ENCODE measurements around the gene DLGAP4. TPM values are rescaled to one million over a fixed set of nuclear protein-coding genes. Genes with fewer than 3 reads are reported as not detected.

Gene DLGAP4
- polyA plus RNA-seq, 2 of the 4 experiments (the other 2 are of a cell fraction) = 11.9 to 36.7 TPM

GRCh38 chr20:36279362-36279761, 26.8 kb upstream of the DLGAP4 start:
- Histone ChIP-seq H3K4me1 (no peaks in the 10 kb centered on the region), H3K9me3 (no peaks in the 10 kb centered on the region), H3K4me2 (no peak overlapping the region), H3K27ac (no peak overlapping the region), H3K4me3 (no peak overlapping the region)
- 49% methylated on average over 5 of the region's 5 CpGs for WGBS (ENCODE audit: missing lambda C conversion rate)
- no peak for ATAC-seq
- no peak for DNase-seq (ENCODE audit: low read depth in 1 of 2, low spot score in 1 of 2)
- TF ChIP-seq USF2 (IDR thresholded peaks at IDR 0.05) (no peak), NR3C1 (IDR thresholded peaks at IDR 0.05) (no peak), TP53 (CRISPR knock-in tag; IDR thresholded peaks at IDR 0.05) (no peak), CBX2 (IDR thresholded peaks at IDR 0.05; ENCODE audit: borderline replicate concordance, low read depth) (no peak), TFCP2L1 (CRISPR knock-in tag; IDR thresholded peaks at IDR 0.05) (no peak), PHF8 (IDR thresholded peaks at IDR 0.05; ENCODE audit: borderline replicate concordance, low read depth) (no peak), HES2 (IDR thresholded peaks at IDR 0.05) (no peak), HDAC2 (IDR thresholded peaks at IDR 0.05) (no peak), ESRRA (IDR thresholded peaks at IDR 0.05; ENCODE audit: borderline replicate concordance, low read length) (no peak), PBX3 (IDR thresholded peaks at IDR 0.05) (no peak), MAX (IDR thresholded peaks at IDR 0.05) (no peak), KDM1A (IDR thresholded peaks at IDR 0.05; ENCODE audit: low read depth) (no peak), FOXS1 (CRISPR knock-in tag; IDR thresholded peaks at IDR 0.05) (no peak), ZFP36 (IDR thresholded peaks at IDR 0.05; ENCODE audit: borderline replicate concordance, partially characterized antibody) (no peak), BHLHE40 (IDR thresholded peaks at IDR 0.05; ENCODE audit: low read depth, low read length) (no peak), KDM5A (IDR thresholded peaks at IDR 0.05) (no peak), ELK1 (IDR thresholded peaks at IDR 0.05; ENCODE audit: low read depth, low read length) (no peak)
- FAIRE-seq = no peak
- ChIA-PET POLR2A (no interaction called here), CTCF (interaction anchor here (0.9 to 6.1 kb wide), 6 partner anchors 11 to 164 kb away, joined by 3 to 29 read pairs (median 3); no protein-coding TSS in a partner anchor)

GRCh38 chr20:36279776-36280175, 26.4 kb upstream of the DLGAP4 start:
- POLR2A ChIA-PET = no interaction called here
- no peak for ATAC-seq

More at GRCh38 chr20:36279776-36280175, 26.4 kb upstream of the DLGAP4 start:
- 24% methylated on average over 5 of the region's 6 CpGs for WGBS (ENCODE audit: missing lambda C conversion rate)
- no peaks in the 10 kb centered on the region for H3K4me1 ChIP-seq
- no peak overlapping the region for H3K27ac ChIP-seq
- H3K9me3 ChIP-seq = no peaks in the 10 kb centered on the region
- DNase-seq (ENCODE audit: low read depth in 1 of 2, low spot score in 1 of 2) (no peak), FAIRE-seq (no peak)
- TF ChIP-seq CTCF (IDR thresholded peaks at IDR 0.05) = no peak
- no peak for TF ChIP-seq RCOR1 (IDR thresholded peaks at IDR 0.05; ENCODE audit: low read depth, low read length)
- no peak for TF ChIP-seq CHD4 (IDR thresholded peaks at IDR 0.05; ENCODE audit: borderline replicate concordance)
- no peak for TF ChIP-seq FOSL2 (IDR thresholded peaks at IDR 0.05)
- no peak for TF ChIP-seq FOSL2 (CRISPR knock-in tag; IDR thresholded peaks at IDR 0.05)
- no peak for TF ChIP-seq EHMT2 (IDR thresholded peaks at IDR 0.05; ENCODE audit: low read depth)
- TF ChIP-seq SMC3 (IDR thresholded peaks at IDR 0.05) = no peak
- TF ChIP-seq ESRRA (IDR thresholded peaks at IDR 0.05; ENCODE audit: borderline replicate concordance, low read length) = no peak
- no peak for TF ChIP-seq POLR2AphosphoS2 (conservative IDR thresholded peaks at IDR 0.05; ENCODE audit: low read length)
- no peak overlapping the region for H3K4me3 ChIP-seq
- CTCF ChIA-PET = interaction anchor here (0.9 to 6.1 kb wide), 4 partner anchors 23 to 159 kb away, joined by 3 to 29 read pairs (median 4); no protein-coding TSS in a partner anchor
- H3K4me2 ChIP-seq = no peak overlapping the region
